ENCODE measurements around the gene SYT1. TPM values are rescaled to one million over a fixed set of nuclear protein-coding genes. Genes with fewer than 3 reads are reported as not detected.

The SYT1 gene
- total RNA-seq, 2 experiments from 2014 or later = not detected

DNA sequence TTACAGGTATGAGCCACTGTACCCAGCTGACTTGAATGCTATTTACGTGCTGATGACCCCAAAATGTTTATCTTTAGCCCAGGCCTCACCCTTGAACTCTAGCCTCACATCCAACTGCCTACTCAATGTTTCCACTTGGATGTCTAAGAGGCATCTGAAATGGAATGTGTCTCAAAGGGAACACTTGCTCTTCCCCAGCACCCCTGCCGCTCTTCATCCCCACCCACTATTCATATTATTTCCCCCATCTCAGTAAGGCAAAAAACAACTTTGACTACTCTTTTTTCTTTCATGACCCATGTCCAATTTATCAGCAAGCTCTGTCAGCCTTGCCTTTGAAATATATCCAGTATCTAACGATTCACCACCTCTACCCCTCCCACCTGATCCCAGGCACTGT is 621.6 kb downstream of the SYT1 start:
- POLR2A ChIA-PET = interaction anchor here (0.6 kb wide), 2 partner anchors 263 to 576 kb away, joined by 3 to 4 read pairs; no protein-coding TSS in a partner anchor
- no TSS peak for BruUV-seq (replicated peaks)
- no peaks in the 10 kb centered on the region for H3K9me3 ChIP-seq (ENCODE audit: low read length)
- H3K4me1 ChIP-seq (ENCODE audit: insufficient read depth, low read length, poor library complexity, severe bottlenecking) = no peaks in the 10 kb centered on the region
- no peak overlapping the region for H3K4me2 ChIP-seq (ENCODE audit: low read length)
- CTCF ChIA-PET (ENCODE audit: unreplicated experiment) = no interaction called here
- intact Hi-C loops (cut with micrococcal nuclease; ENCODE audit: unreplicated experiment) = no loop called here
- no peak overlapping the region for H3K4me3 ChIP-seq (ENCODE audit: low read depth, low read length, poor library complexity, severe bottlenecking)
- no peaks in the 10 kb centered on the region for H4K20me1 ChIP-seq (ENCODE audit: insufficient read depth, low read length)
- DNase-seq (ENCODE audit: low spot score) = no peak
- no peak overlapping the region for H3K27ac ChIP-seq (ENCODE audit: low read depth, low read length, poor library complexity, severe bottlenecking)
- no peak overlapping the region for H2AFZ ChIP-seq (ENCODE audit: low read length)
- TF ChIP-seq CTCF (conservative IDR thresholded peaks at IDR 0.05; ENCODE audit: low read length) = no peak
- TF ChIP-seq EZH2phosphoT487 (IDR thresholded peaks at IDR 0.05; ENCODE audit: borderline replicate concordance, low read depth, low read length) = no peak
- H3K9me2 ChIP-seq (ENCODE audit: insufficient read depth, low read length) = no peaks in the 10 kb centered on the region
- no peaks in the 10 kb centered on the region for H3K79me2 ChIP-seq (ENCODE audit: insufficient read depth, low read depth, low read length)
- H3K36me3 ChIP-seq (ENCODE audit: insufficient read depth, low read length) = no peaks in the 10 kb centered on the region

DNA sequence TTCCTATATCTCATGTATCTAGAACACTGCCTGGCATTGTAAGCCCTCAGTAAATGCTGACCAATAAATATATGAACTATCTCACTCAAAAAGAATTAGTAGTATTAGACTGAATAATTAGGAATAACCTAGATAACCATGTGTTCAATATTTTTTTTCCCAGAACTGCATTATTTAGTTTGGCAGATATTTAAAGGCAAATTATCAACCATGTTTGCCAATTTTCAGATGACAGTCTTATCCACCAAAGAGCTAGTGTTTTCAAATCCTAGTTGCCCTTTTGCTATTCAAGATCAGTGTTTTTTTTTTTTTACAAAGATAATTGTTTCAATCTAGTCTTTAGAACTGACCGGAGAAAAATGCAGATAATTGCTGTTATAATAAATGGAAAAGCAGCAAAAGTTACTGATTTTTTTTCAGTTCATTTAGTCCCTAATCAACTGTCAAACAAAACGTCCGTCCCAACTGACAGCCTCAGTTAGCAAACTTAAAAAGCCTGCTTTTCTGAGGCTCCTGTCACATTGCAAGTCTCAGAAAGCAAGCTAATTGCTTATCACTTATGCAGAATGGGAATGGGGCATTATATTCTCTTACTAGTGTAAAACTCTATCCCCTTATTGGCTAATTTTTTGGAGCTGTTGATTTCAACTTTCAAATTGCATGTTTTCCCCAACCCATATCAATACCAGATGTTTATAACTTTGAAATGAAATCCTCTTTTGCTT is 623.0 kb downstream of the SYT1 start:
- no peak for DNase-seq (ENCODE audit: low spot score)
- intact Hi-C loops (cut with micrococcal nuclease; ENCODE audit: unreplicated experiment) = no loop called here
- Histone ChIP-seq H4K20me1 (ENCODE audit: insufficient read depth, low read length) (no peaks in the 10 kb centered on the region), H3K4me2 (ENCODE audit: low read length) (no peak overlapping the region), H3K27ac (ENCODE audit: low read depth, low read length, poor library complexity, severe bottlenecking) (no peak overlapping the region), H3K36me3 (ENCODE audit: insufficient read depth, low read length) (no peaks in the 10 kb centered on the region), H3K9me2 (ENCODE audit: insufficient read depth, low read length) (no peaks in the 10 kb centered on the region), H3K9me3 (ENCODE audit: low read length) (no peaks in the 10 kb centered on the region), H3K4me1 (ENCODE audit: insufficient read depth, low read length, poor library complexity, severe bottlenecking) (no peaks in the 10 kb centered on the region), H2AFZ (ENCODE audit: low read length) (no peak overlapping the region), H3K4me3 (ENCODE audit: low read depth, low read length, poor library complexity, severe bottlenecking) (no peak overlapping the region), H3K79me2 (ENCODE audit: insufficient read depth, low read depth, low read length) (no peaks in the 10 kb centered on the region)
- TF ChIP-seq CTCF (conservative IDR thresholded peaks at IDR 0.05; ENCODE audit: low read length) (no peak), EZH2phosphoT487 (IDR thresholded peaks at IDR 0.05; ENCODE audit: borderline replicate concordance, low read depth, low read length) (no peak)
- POLR2A ChIA-PET = no interaction called here
- BruUV-seq (replicated peaks) = no TSS peak
- CTCF ChIA-PET (ENCODE audit: unreplicated experiment) = no interaction called here

Small RNA genes lying within 50 kb of the gene (microRNA-seq; reads per million reads assigned to microRNA genes)
- gene MIR1252 (ENCODE audit: borderline replicate concordance) = not detected

Small RNA genes lying within 50 kb of the gene (small RNA-seq; reads per million reads assigned to genes)
- not detected for gene MIR1252

Measured in OCI-LY7 (cell line).